DMS153 (cell line): ENCODE data around the gene ARL4A.
"Not testable (repeated sequence)": the region's sequence is repeated elsewhere in the genome, so short reads cannot be mapped to it uniquely, and the experiment has no call there.

ENCODE experiments used
- DNase-seq: peaks from one replicate; lab custom pipeline; 2025; lab: John Stamatoyannopoulos, UW

ARL4A gene, protein sequence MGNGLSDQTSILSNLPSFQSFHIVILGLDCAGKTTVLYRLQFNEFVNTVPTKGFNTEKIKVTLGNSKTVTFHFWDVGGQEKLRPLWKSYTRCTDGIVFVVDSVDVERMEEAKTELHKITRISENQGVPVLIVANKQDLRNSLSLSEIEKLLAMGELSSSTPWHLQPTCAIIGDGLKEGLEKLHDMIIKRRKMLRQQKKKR

DNA sequence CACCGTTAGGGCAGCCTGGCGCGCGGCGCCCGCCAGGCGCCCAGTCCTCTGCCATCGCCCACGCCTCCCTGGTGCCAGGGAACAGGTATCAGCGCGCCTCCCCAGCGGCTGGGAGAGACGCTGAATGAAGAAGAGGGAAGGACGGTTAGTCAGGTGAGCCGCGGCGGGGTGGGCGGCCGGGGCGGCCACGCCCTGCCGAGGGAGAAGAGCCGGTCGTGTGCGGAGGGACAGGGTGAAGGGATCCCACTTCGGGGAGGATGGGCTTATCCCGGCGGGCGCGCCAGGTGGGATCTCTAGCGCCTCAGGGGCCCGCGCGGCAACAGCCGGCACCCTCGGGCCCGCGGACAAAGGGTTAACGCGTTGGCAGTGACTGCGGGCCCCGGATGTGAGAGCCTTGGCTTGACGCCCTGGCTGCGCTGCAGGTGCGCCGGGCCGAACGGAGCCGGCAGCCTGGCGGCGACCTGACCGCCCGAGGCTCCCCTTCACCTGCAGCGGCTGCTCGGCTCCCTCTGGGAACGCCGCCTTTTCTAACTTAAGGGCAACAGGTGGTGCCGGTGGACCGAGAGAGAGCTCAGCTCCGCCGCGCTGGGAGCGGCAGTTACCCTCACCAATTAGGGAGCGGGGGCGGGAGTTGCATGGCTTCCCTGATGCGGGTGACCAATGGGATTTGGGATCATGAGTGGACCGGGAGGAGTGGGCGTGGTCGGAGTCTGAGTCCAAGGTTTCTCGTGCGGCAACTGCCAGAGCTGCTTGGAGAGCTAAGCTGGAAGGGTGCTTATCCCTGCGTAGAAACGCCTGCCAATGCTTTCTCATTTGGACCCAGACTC is at the start of gene ARL4A:
ARL4A (plus strand) TSS at position 743 of the 827 bp plus-strand sequence. CDS start 622 bp downstream, outside the sequence.
- peak; percentile 99 for DNase-seq

DNA sequence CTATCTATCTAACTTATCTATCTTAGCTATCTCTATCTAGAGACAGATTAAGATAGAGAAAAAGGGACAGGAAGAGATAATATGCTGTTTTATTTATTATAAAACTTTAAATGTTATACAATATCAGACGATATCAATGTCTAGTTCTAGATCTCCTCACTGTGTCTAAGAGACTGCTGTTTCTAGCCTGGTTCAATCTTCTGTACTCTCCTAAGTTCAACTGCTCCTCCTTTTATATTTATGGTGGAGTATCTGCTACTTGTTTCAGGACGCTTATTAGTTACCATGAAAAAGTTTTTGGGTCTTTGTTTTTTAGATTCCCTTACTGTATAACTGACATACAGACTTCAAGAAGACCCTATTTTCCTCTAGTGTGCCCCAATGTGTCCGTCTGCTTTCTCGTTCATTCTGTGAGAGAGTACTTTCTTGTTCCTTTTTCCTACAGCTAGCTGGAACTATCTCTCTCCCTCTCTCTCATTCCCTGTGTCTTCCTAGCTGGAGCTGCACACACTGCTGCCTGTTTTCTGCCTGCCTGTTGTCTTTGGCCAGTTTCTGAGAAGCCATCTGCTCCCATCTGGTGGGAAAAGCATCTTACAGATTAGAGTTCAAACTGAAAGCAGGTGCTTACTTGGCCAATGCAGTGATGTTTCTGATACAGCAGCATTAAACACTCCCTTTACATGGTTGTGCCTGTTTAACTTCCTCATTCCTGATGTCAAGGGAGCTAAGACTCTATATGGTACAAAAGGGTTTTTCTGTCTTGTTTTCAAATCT is 49.4 kb upstream of the ARL4A start:
- no peak for DNase-seq

DNA sequence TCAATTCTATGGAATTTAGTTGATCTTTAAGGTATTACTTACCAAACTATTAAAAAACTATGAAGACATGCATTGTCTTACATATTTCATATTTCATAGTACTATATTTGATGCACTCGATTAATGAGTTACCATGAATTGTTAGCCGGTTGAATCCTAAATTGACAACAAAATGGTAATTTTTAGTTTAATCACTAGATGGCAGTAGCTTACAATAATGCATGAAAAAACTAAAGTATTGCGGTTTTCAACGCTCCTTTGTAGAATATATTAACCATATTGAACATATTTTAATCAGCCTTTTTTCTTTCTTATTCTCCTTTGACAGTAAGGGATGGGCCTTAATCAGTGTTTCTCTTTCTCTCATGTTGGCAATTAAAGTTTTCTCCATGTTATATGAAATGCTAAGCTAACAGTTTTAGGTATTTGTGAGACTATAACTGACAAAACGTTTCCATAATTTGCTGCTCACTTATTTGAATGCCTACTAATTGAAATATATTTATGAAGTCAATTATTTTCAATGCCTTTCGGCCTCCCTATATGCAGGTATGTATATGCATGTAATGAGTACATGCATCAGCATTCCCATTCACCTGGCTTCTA is 48.5 kb upstream of the ARL4A start:
- DNase-seq: peak; percentile 31

DNA sequence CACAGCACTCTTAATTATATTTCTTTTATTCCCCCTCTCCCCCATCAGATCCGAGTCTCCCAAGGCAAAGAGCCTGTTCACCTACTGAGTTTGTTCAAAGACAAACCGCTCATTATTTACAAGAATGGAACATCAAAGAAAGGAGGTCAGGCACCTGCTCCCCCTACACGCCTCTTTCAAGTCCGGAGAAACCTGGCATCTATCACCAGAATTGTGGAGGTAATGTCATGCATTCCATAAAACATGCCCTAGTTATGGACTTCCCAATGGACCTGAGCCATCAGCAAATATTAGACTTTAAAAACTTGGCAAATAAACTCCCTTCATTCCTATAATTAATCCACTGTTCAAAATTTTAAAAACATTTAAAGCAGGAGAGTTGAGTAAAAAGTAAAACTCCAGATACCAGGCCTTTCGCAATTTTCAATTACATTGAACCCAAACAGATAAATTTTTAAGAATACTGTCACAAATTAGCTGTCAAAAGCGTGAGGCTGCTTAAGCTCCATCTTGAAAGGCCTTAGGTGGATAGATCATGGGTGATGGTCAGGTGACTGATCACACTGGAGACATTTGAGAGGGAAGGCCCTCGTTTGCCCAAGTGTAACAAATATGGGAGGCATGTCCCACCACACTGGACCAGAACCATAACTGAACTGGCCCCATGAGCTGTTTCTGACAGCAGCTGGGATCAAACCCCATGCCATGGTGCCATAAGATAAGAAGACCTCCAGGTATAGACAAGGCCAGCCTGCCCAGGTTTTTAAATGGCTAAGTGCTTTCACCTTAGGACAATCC is 46.9 kb upstream of the ARL4A start:
- no peak for DNase-seq

DNA sequence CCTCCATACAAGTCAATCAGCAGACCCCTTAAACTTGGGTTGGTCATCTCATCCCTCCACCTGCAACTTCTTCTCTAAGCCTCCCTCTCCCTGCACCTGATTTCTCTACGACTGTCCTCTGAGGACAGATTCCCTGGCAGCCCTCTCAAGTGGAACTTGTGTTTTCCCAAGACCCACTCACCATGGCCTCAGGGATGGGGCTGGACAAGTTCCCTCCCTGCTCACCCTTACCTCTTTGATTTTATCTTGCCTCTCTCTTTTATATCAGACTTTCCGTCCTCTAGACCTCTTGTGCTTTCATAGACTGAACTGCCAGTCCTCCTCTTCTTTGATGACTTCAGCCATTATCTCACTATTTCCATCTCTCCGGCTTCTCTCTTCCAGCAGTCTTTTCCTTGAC is 46.2 kb upstream of the ARL4A start:
- no peak for DNase-seq

DNA sequence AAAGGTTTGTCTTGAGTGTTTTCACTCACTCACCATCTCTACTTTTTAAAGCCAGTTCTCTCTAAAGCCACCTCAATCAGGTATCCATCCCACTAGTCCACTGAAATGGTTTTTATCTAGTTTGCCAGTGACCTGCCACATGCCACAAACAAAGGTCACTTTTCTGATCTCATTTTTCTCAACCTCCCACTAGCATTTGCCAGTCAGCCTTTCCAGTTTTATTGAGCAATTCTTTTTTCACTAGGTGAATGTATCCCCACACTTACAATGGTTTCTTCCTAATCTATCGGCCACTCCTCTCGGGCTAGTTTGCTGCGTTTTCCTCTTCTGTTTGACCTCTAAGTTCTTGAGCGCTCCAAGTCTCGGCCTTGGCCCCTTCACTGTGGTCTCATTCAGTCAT is 44.9 kb upstream of the ARL4A start:
- DNase-seq: no peak

DNA sequence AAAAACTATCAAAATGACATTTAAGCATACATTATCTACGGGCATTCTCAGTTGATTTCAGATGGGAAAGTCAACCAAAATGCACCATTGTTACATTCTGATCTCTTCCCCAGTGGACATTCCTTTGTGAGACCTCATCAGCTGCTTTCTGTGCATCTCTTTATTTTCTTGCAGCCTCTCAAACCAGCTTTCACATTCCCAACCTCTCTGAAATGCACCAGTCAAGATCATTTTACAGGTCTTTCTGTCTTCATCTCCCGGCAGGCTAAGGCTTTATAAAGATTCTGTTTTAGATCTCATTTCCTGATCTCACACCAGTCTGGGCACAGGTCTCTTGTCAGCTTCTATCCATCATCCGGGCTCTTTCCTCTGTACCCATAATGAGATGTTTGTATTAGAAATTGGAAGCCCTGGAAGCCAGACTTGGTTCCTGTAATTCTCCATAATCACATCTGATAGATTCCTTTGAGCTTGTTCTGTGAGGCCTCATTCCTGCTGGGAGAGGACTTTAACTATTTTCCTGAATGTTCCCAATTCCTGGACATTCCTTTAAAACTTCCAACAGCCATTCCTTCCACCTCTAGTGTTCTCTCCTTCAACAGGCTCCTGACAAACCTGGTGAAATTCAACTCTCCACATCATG is 44.3 kb upstream of the ARL4A start:
- no peak for DNase-seq

DNA sequence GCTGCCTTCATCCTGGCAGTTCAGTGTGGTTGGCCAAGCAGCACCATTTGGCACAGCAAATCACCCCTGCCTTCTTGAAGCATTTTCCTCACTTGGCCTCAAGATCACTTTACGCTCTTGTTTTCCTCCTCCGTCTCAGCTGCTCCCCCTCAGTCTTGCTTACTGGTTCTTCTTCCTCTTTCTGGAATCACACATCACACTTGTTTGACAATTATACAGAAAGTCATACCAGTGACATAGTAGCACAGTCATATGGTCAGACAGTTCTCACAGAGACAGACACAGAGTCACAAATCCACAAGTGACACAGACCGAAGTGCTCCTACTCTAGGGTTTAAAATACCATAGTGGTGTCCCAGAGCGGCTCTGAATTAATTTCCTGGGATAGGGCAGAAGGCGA is 43.8 kb upstream of the ARL4A start:
- DNase-seq: no peak

DNA sequence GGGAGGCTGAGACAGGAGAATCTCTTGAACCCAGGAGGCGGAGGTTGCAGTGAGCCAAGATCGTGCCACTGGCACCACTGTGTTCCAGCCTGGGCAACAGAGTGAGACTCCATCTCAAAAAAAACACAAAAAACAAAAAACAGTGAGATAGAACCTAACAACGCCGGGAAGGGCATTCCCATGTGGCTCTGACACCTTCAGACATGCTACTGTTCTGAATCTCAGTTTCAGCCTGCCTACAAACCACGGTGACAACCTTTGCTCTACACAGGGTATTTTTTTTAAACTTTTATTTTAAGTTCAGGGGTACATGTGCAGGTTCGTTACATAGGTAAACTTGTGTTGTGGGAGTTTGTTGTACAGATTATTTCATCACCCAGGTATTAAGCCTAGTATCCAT is 42.2 kb upstream of the ARL4A start:
- DNase-seq: not testable (repeated sequence)

DNA sequence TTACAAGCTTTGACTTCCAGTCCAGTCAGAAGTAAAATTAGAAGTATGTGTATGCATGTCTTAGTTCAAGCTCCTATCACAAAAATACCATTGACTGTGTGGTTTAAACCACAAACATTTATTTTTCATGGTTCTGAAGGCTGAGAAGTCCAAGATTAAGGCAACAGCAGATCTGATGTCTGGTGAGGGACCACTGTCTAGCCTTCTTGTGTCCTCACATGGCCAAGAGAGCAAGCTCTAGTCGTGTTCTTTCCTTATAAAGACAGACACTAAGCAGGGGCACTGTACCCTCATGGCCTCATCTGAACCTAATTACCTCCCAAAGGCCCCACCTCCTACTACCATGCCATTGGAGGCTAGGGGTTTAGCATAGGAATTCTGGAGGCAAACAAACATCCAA is 41.3 kb upstream of the ARL4A start:
- DNase-seq: no peak

DNA sequence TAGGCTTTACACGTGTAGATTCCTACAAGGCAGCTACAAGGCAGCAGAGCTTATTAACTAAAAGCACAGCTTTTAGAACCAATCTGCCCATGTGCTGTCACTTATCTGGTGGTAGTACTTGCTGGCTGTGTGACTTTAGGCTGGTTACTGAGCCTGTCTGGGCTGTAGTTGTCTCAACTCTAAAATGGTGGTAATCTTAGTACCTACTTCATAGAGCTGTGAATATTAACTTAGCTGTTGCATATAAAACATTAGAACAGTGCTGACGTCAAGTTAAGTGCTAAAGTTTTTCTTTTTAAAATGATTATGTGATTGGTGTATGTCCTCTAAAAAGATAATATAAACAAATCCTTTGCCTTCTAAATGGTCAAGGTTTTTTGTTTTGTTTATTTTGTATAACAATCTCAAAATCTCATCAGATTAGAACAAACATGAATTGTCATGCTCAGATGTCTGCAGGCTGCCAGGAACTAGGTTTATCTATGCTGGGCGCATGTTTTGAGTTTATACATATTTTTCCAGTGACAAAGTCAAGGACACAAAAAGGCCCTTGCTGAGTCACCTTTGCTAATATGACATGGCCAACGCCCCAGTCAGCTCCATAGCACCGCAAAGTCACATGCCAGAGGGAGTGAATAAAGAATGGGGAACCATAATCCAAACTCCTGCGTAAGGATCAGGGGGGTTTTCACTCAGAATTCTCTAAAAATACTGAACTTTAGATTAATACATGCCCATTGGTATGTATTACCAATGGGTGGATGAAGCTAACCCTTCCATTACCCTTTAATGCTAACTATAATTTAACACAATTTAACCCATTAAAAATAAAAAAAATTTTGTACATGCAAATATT is 39.8 kb upstream of the ARL4A start:
- DNase-seq: no peak

DNA sequence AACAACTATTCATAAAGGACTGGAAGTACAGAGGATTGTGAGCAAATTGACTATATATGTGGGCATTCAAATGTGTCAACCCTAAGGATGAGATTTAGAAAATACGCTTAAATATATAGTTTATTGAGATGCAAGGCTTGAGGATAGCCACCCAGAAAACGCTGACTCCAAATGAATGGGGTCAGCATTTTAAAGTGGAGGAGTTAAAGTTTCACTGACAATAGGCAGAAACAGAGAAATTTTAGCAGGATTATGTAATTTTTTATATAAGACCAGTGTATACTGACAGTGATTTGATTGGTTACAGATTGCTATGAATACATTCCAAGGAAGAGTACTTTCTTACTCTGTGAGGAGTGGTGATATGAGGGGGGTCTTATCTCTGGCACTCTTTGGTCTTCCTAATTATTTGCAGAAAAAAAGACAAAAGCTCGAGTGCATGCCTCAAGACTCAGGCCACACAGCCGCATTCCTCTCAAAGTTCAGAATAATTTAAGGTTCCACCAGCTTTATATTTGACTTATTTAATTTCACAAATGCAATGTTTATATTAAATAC is 38.6 kb upstream of the ARL4A start:
- DNase-seq: no peak

DNA sequence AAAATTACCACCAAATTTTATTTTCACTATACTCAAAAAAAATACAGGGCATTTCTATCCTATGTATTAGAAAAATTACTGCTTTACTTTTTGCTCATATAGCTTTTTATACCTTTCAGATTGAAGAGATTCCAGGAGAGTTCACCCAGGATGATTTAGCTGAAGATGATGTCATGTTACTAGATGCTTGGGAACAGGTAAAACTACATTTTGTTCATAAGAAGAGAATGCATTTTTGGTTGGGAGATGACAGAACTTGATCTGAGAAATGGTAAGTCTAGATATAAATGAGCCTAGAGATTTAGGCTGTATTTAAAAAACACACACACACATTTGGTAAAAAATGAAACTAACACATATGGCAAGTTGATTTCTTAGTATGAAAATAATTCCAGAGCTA is 38.1 kb upstream of the ARL4A start:
- no peak for DNase-seq

DNA sequence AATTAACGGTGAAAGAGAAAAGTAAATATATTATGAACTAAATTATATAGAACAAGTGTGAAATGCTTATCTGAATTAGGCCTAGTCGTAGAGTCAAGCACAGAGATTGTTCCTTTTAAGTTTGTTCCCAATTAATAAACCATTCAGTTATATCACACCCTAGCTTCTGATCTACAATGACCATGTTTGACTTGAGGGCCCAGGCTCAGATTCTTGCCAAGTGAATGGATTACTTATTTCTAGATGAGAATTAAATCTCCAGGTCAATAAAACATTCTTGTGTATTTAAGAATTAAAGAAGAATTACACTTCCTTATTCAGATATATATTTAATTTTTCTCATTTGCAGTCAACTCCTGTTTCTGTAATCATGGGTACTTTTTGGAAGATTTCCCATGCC is 37.4 kb upstream of the ARL4A start:
- no peak for DNase-seq

DNA sequence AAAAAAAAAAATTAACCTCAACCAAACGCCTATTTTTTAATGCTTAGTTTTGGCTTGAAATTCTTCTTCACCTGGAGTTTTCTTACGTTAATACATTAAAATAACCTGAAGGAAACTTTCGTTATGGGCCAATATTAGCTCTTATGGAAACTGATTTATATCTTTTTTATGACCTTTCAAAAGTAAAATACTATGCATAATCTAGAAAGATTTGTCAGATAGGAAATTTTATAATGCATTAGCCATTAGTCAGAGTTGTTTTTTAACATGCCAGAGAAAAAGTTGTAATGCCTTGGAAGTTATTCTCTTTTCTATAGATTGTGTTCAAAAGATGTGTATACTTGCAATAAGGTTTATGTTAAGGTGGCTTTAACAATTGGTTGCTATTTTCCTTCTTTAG is 34.3 kb upstream of the ARL4A start:
- DNase-seq: no peak

DNA sequence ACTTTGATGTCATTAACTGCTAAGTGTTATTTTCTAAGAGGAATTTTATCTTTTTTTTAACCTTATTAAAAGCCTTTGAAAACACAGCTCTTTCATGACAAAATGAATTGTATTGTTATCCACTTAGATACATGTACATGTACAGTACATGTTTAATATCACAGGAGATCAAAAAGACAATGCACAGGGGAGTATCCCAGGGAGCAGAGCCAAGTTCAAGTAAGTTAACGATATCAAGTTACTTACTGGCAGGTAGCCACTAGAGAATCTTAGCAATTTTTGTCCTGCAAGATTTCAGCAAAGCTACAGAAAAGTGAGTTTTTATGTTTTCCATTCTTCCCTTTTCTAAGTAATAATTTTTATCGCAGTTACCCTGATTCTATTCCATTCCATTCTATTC is 33.9 kb upstream of the ARL4A start:
- no peak for DNase-seq

DNA sequence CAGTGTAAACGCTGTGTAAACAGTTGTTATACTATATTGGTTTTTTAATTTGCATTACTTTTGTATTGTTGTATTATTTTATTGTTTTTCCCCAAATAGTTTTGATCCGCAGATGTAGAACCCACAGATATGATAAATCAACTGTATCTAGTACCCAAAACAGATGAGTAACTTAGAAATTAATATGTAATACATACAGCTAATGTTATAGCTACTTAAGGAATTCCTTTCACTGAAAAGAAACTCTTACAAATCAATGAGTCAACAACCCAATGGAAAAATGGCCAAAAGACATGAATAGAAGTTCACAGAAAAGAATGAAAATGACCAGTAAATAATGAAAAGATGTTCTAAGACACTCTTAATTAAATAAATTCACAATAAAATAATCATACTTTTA is 32.3 kb upstream of the ARL4A start:
- DNase-seq: no peak

DNA sequence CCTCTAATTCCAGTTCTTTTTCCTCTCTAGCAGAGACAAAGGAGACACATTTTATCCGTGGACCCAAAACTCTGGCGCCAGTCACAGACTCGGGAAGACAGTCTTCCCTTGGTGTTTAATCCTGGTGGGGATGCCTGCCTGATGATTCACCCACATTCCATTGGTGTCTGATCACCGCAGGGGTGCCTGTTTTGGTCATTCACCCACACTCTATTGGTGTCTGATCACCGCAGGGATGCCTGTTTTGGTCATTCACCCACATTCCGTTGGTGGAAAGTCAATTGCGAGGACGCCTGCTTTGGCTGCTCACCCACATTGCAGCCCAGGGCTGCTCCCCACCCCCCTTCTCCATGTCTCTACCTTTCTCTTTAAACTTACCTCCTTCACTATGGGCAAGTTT is 27.0 kb upstream of the ARL4A start:
- DNase-seq: not testable (repeated sequence)

DNA sequence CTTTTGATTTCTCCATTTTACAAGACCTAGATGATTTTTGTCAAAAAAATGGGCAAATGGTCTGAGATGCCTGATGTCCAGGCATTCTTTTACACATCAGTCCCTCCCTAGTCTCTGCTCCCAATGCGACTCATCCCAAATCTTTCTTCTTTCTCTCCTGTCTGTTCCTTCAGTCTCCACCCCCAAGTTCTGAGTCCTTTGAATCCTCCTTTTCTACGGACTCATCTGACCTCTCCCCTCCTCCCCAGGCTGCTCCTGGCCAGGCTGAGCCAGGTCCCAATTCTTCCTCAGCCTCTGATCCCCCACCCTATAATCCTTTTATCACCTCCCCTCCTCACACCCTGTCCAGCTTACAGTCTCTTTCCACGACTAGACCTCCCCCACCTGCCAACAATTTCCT is 26.4 kb upstream of the ARL4A start:
- not testable (repeated sequence) for DNase-seq

DNA sequence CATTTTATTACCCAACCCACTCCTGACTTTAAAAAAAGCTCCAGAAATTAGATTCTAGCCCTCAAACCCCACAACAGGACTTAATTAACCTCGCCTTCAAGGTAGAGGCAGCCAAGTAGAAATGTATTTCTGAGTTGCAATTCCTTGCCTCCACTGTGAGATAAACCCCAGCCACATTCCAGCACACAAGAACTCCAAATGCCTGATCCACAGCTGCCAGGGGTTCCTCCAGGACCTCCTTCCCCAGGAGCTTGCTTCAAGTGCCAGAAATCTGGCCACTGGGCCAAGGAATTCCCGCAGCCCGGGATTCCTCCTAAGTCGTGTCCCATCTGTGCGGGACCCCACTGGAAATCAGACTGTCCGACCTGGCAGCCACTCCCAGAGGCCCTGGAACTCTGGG is 25.9 kb upstream of the ARL4A start:
- no peak for DNase-seq
